GM19099 (cell line): ENCODE results near the gene NCOA5.

ENCODE experiments used
- POLR2A ChIP-seq: IDR thresholded peaks from 3 replicates; pipeline ENCODE4 v1.6.1; 2011; ENCODE audit warnings: low read depth; ENCODE audit not compliant: insufficient read length; ENCODE audit errors: extremely low read depth

NCOA5 gene

DNA sequence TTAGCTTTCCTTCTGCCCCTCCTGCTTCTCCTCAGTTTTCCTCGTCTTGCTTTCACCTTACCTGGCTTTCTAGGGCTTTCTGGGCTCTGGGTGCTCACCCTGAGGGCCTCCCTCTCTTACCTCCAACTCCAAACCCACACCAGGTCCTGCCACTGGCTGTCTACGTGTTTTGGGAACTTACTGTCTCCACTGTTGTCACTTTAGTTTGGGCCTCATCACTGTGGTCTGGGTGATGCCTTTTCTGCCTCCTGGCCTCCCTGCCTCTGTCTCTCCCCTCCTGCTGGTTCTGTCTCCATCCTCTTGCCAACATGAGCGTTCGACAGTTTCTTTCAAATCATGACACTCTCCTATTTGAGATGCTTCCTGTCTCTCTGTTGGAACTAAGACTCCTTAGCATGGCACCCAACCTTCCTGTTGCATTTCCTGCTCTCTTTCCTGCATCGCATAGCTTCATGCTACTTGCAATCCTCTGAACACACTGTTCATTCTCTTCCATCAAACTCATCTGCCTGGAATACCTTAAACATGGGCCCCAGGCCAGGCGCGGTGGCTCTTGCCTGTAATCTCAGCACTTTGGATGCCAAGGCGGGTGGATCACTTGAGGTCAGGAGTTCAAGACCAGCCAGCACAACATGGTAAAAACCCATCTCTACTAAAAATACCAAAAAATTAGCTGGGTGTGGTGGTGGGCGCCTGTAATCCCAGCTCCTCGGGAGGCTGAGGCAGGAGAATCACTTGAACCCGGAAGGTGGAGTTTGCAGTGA lies 33.9 kb upstream of the NCOA5 start:
- no peak for TF ChIP-seq POLR2A

DNA sequence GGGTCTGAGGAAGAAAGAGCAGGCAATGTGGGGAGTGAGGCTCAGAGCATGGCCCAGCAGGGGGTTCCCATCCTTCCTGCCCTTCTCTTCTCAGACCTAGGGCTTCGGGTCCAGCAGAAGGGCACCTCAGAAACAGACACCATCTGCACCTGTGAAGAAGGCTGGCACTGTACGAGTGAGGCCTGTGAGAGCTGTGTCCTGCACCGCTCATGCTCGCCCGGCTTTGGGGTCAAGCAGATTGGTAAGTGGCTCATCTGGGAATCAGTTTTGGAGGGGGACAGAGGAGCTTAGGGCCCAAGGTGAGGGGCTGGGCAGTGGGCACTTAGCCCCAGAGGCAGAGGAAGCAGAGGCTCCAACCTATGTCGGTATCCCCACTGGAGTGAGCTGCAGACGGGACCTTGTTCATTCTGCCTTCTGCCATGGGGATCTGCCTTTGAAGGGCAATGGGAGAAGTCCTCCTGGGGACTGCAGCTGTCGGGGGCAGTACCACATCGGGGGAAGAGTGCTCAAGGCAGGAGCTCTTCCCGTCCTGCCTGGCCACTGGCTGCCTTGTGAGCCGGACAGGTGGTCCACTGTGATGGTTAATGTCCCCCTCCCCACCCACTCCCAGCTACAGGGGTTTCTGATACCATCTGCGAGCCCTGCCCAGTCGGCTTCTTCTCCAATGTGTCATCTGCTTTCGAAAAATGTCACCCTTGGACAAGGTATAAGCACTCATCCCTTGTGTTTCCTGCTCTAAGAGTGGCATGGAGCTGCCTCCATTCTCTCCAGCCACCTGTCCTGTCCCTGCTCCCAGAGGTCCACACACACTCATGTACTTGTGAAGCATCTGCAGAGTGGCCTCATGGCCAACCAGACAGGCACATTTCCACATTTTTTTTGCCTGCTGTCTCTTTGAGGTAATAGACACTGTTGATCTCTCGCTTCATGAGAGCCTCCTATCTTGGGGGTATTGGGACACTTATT lies 33.0 kb upstream of the NCOA5 start:
- peak; percentile 21 for TF ChIP-seq POLR2A

DNA sequence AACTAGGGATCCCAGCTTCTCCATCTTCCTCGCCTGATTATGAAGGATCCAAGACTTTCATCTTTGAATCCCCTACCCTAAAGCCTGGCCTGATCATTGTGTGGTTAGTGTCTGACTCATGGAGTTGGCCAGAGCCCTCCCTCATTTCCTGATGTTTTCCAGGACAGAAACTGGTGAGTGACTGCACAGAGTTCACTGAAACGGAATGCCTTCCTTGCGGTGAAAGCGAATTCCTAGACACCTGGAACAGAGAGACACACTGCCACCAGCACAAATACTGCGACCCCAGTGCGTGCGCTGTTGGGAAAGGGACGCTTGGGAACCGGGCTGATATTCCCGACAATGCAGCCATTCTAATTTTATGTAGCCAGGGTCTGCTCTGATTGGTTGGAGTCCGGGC lies 32.3 kb upstream of the NCOA5 start:
- no peak for TF ChIP-seq POLR2A

DNA sequence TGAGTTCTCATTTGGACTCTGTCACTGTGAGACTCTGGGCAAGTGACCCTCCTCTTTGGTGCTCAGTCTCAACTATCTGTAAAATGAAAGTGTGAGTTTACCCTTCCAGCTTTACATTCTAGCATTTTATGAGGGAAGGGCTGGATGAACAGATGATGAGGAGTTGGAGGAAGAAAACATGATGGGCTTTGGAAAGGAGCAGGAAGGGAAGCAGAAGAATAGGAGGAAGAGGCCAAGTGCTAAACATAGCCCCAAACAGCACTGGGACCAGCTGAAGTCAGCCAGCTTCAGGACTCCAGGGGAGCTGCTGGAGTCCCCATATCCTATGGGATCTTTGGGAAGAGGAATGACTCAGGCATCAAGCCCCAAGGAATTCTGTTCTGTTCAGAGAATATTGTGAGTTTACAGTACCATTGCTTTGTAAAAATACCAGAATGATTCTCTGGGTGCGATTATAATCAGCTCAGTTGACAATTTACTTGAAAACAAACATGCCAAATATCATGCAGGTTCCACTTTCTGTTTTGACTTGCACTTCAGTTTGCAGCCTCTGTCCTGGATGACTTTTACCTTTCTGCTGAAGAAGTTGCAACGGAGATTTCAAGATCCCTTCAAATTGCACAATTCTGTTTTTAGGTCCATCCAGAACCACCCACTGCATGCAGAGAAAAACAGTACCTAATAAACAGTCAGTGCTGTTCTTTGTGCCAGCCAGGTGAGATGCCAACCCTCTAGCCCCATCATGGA lies 31.6 kb upstream of the NCOA5 start:
- no peak for TF ChIP-seq POLR2A

DNA sequence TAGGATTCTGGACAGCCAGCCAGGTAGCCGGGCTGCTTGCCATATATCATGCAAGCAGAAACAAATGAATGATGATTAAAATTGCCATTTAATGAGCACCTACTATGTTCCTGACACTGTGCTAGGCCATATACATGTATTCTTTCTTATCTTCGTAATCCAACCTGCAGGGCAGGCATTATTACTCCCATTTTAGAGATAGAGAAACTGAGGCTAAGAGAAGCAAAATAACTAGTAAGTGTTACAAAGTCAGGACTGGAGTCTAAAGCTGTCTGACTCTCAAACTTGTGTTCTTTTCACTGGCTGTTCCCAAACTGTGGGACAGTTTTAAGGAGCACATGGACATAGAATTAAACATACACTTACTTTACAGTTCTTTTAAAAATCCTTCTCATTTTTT lies 30.4 kb upstream of the NCOA5 start:
- no peak for TF ChIP-seq POLR2A

DNA sequence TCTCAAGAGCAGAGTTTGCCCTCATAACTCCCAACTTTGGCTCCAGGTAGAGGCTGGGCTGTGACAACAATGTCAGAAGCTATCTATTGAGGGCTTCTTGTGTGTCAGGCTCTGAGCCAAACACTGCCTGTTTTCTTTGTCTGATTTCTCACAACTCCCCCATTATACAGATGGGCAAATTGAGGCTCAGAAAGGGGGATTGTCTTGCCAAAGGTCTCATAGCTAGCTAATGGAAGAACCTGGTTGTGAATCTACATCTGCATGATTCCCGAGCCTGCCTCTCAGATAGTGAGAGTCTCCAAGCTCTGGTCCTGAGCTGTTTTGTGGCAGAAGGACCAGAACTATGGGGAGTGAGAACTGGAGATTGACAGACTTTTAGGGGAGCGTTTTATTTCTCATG lies 29.8 kb upstream of the NCOA5 start:
- TF ChIP-seq POLR2A: no peak

DNA sequence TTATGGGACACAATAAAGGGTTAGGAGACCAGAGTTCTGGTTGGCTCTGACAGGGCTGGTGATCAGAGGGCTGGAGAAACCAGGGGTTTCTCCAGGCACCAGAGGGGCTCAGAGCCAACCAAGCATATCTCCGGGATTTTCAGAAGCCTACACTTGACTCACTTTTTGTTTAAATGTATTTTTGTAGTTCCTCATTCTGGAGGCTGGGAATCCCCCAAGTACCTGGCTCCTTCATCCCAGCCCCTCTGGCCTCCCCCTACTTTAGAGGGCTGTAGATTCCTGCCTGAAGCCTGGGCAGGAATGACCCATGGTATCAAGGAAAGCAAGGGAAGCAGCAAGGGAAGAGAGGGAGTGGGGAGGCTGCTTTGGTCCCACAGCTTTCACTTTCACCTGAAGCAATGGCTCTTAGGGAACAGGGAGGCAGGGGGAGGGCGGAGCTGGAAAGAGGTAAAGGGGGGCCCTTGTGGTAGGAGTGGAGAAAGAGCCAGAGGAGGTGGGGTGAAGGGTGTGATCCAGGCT lies 29.3 kb upstream of the NCOA5 start:
- no peak for TF ChIP-seq POLR2A

DNA sequence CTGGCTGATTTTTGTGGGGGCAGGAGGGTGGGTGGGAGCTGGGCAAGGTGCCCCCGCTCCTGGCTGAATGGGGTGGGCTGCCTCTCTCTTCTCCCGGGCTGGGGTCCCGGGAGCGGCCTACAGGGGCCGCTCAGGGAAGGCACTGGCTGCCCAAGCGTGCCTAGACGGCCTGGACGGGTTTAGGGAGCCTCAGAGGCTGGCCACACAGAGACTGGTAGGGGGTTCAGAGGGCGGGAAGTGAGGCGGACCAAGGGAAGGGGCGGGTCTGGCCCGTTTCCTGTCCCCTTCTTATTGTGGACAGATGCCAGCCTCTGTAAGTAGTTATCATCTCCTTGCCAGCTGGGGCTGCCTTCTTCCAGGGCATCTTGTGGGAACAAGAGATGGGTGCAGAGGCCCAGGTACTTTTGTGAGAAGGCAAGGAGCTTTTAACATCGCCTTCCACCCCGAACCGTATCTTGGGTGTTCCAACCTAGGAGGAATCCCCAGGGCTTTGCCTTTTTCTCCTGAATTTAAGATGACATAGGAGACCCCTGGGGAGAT lies 28.8 kb upstream of the NCOA5 start:
- peak; percentile 52 for TF ChIP-seq POLR2A

DNA sequence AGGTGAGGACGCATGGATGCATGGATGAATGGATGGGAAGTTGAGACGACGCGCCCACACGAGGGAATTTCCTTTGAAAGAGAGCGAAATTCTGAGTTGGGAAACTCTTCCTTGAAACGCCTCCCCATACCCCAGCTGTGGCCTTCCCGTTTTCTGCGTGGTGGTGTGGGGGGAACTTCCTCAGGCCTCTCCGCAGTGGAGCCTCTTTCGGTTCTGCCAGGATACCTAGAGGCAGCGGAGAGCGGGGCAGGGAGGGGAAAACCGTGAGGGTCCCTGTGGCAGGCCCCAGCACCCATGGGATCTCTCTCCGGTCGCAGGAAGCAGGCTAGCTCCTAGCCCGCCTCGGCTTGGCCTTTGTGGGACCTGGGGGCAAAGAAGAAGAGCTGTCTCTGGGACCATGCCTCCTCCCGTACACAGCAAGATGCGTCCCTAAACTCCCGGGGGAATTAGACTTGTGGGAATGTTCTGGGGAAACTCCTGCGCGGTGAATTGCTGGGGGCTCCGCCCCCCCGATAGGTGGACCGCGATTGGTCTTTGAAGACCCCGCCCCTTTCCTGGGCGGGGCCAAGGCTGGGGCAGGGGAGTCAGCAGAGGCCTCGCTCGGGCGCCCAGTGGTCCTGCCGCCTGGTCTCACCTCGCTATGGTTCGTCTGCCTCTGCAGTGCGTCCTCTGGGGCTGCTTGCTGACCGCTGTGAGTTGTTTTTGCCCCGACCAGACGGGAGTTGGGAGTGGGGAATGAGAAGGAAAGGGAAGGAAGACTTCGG lies 28.1 kb upstream of the NCOA5 start, which contains the start of gene CD40:
Gene CD40, plus strand, starts transcription at position 611 of the 764 bp plus-strand sequence. Its CDS starts 30 bp downstream, at position 641.
- peak; percentile 98 for TF ChIP-seq POLR2A

DNA sequence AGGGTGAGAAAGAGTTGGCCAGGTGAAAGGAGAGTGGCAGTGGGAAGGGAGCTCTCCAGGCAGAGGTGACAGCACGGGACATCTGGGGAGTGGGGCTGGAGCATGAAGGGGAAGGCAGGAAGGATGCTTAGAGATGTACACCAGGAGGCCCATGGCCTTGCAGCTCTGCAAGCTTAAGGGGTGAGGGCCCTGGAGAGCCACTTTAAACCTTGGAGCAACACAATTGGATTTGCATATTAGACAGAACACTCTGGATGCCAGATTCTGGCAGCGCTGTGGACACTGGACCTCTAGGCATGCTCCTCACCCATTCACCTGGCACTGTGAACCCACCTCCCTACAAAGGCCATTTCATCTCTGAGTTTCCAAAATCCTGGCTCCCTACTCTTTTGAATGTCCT lies 24.7 kb upstream of the NCOA5 start:
- no peak for TF ChIP-seq POLR2A

DNA sequence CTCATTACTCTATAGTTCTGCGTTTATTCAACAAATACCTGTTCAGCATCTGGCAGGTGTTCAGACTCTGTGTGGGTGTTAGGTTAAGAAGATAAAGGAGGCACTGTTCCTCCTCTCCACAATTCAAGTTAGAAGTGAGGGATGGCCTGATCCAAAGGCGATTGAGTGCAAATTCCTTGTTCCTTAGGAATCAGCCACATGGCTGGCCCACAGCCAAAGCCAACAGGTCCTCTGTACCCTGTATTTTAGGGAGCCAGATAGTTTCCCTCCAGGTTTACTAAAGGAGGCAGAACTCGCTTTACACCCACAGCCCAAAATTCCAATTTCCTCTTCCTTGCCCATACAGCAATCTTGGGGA lies 23.3 kb upstream of the NCOA5 start:
- no peak for TF ChIP-seq POLR2A

DNA sequence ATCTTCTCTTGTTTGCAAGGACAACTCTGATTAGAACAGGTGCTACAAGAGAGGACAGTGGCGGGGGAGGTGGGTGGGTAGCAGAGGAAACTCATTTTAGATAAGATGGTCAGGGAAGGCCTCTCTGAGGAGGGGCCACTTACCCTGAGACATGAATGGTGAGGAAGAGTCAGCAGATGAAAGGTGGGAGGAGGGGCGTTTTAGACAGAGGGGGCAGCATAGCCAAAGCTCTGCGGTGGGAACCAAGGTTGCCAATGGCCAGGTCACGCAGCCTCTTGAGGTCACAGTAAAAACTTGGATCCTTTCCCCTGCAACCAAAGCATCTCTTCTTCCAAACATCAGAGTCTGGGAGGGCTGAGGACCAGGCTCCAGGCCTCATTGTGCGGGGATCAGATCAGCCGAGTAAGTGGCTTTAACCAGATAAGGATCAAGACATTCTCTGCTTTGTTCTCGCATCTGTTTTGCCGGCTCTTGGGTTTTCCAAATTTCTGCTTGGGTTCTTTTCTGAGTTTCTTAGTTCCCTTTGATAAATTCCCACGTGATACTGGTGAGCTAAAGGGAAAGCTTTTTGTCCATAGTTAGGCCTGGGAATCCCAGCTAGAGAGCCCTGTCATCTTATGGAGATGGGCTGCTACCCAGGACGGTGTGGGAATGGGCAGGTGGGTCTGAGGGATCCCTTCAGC lies 22.8 kb upstream of the NCOA5 start:
- no peak for TF ChIP-seq POLR2A

DNA sequence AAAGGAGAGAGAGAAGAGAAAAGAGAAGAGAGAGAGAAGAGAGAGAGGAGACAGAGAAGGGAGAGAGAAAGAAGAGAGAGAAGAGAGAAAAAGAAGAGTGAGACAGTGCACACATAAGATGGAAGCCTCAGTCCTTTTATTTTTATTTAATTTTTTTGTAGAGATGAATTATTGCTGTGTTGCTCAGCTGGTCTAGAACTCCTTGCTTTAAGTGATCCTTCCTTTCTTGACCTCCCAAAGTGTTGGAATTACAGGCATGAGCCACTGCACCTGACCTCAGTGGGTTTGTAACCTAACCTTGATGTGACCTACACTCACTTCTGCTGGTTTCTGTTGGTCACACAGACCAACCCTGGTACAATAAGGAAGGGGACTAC lies 22.1 kb upstream of the NCOA5 start:
- no peak for TF ChIP-seq POLR2A
